Measurements from ENCODE around the gene ITPKB.

- TF ChIP-seq CTCF (IDR thresholded peaks at IDR 0.05) (no peak), EP300 (IDR thresholded peaks at IDR 0.05) (no peak), POLR2A (IDR thresholded peaks at IDR 0.05) (no peak)
Measured at GRCh38 chr1:226596531-226597165, 142.4 kb downstream of the ITPKB start.

Measured in ovary (tissue), 3 donors.